ENCODE results near the gene EBF4. TPM values are rescaled to one million over a fixed set of nuclear protein-coding genes. Genes with fewer than 3 reads are reported as not detected.

The EBF4 gene
- total RNA-seq, 3 donors from 2014 or later = 1.6 to 22.0 (median 22.0) TPM

DNA sequence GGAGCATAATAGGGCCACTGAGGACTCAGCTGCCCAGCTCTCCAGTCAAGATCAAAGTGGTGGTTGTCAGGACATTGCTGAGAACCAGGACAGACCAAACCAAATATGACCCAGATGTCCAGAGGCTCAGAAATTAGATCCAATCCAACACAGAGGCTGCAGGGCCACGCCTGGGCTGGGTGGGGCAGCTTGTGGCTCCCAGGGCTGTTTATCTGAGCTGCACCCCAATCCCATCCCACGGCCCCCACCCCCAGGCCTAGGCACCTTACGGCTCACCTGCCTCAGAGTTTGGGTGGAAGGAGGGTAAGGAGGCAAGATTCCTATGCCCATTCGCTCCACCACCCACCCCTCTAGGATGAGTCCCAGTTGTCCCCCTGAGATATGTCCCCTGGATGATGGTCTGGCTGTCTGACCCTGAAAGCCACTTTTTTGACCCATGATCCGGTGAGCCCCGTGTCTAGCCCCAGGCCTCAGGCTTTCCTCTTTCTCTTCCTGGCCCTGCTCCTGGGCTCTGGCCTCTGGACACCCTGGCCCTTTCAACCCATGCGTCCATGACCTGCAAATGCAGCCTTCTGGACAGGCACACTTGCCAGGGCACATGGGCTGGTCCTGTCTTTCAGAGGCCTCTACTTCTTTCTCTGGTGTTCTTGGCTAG lies 67.8 kb downstream of the EBF4 start:
- DNase-seq (ENCODE audit: low spot score in 2 of 2) = no peak
- no peaks in the 10 kb centered on the region for H3K9me3 ChIP-seq
- H3K36me3 ChIP-seq = no peaks in the 10 kb centered on the region
- no peak overlapping the region for H3K27ac ChIP-seq
- intact Hi-C loops (cut with DNase I; ENCODE audit: low total_unique reads) = no loop called here
- H3K27me3 ChIP-seq = peaks cover 0 to 3% of the 10 kb centered on the region in 2 donors
- no peak for TF ChIP-seq CTCF (IDR thresholded peaks at IDR 0.05)
- TF ChIP-seq POLR2AphosphoS5 (IDR thresholded peaks at IDR 0.05) = no peak
- no peak for TF ChIP-seq POLR2A (IDR thresholded peaks at IDR 0.05)
- H3K4me3 ChIP-seq = no peak overlapping the region
- no peaks in the 10 kb centered on the region for H3K4me1 ChIP-seq

GRCh38 chr20:2760952-2761305 lies 68.3 kb downstream of the EBF4 start:
- TF ChIP-seq POLR2AphosphoS5 (IDR thresholded peaks at IDR 0.05) (no peak), POLR2A (IDR thresholded peaks at IDR 0.05) (no peak), CTCF (IDR thresholded peaks at IDR 0.05) (no peak)
- no peak overlapping the region for H3K4me3 ChIP-seq
- intact Hi-C loops (cut with DNase I; ENCODE audit: low total_unique reads) = no loop called here
- no peak overlapping the region for H3K27ac ChIP-seq
- no peak for DNase-seq (ENCODE audit: low spot score in 2 of 2)
- no peaks in the 10 kb centered on the region for H3K9me3 ChIP-seq
- H3K27me3 ChIP-seq = no peaks in the 10 kb centered on the region
- no peaks in the 10 kb centered on the region for H3K36me3 ChIP-seq
- H3K4me1 ChIP-seq = no peaks in the 10 kb centered on the region

DNA sequence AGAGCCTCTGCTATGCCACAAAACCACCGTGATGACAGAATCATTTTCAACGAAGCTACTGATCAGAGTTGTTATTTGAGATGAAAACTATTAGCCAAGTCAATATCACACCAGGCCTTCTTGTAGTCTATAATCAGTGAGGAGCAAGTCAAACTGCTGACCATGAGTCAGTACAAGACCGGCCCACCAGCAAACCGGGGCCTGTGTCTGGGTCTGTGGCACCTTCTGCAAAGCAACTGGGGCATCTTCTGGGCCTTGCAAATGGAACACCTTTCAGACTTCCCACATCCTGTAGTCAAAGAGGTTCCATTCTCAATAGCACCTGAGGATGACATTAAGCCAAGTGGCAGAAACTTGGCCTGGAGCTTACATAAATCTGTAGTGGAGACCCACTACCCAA lies 69.3 kb downstream of the EBF4 start:
- Histone ChIP-seq H3K4me3 (no peak overlapping the region), H3K9me3 (no peaks in the 10 kb centered on the region), H3K4me1 (no peaks in the 10 kb centered on the region), H3K36me3 (no peaks in the 10 kb centered on the region), H3K27me3 (no peaks in the 10 kb centered on the region), H3K27ac (no peak overlapping the region)
- TF ChIP-seq POLR2AphosphoS5 (IDR thresholded peaks at IDR 0.05) = no peak
- no peak for TF ChIP-seq POLR2A (IDR thresholded peaks at IDR 0.05)
- TF ChIP-seq CTCF (IDR thresholded peaks at IDR 0.05) = no peak
- intact Hi-C loops (cut with DNase I; ENCODE audit: low total_unique reads) = no loop called here
- no peak for DNase-seq (ENCODE audit: low spot score in 2 of 2)

DNA sequence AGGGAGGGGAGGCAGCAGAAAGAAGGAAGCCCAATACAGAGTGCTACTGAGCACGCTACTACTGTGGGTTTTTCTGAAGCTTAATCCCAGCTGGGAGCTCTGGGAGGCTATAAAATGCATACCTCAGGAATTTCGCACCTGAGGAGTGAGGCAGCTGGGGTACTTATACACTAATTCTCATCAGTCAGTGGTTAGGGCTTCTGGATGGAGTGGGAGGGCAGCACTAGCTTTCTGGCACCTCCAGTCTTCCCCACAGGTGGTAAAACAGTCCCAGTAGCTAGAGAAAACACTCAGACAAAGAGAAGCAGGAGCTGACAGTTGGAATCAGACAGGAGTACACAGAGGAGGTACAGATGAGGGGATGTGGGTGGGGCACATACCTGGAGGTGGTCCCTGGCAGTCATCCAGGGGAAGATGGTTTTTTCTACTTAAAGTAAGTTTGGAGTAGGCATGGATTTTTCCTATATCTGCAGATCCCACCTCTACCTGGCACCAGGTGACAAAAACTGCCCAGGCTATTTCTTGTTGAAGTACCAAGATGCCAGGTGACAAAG lies 70.1 kb downstream of the EBF4 start:
- H3K9me3 ChIP-seq = no peaks in the 10 kb centered on the region
- no peaks in the 10 kb centered on the region for H3K4me1 ChIP-seq
- H3K27me3 ChIP-seq = no peaks in the 10 kb centered on the region
- H3K4me3 ChIP-seq = no peak overlapping the region
- DNase-seq (ENCODE audit: low spot score in 2 of 2) = no peak
- intact Hi-C loops (cut with DNase I; ENCODE audit: low total_unique reads) = no loop called here
- H3K27ac ChIP-seq = no peak overlapping the region
- TF ChIP-seq CTCF (IDR thresholded peaks at IDR 0.05) (no peak), POLR2AphosphoS5 (IDR thresholded peaks at IDR 0.05) (no peak), POLR2A (IDR thresholded peaks at IDR 0.05) (no peak)
- H3K36me3 ChIP-seq = no peaks in the 10 kb centered on the region

- H3K4me1 ChIP-seq = no peaks in the 10 kb centered on the region
- intact Hi-C loops (cut with DNase I; ENCODE audit: low total_unique reads) = no loop called here
- H3K27me3 ChIP-seq = no peaks in the 10 kb centered on the region
- H3K36me3 ChIP-seq = no peaks in the 10 kb centered on the region
- H3K9me3 ChIP-seq = no peaks in the 10 kb centered on the region
- no peak overlapping the region for H3K4me3 ChIP-seq
- no peak for DNase-seq (ENCODE audit: low spot score in 2 of 2)
- no peak for TF ChIP-seq CTCF (IDR thresholded peaks at IDR 0.05)
- no peak for TF ChIP-seq POLR2AphosphoS5 (IDR thresholded peaks at IDR 0.05)
- no peak for TF ChIP-seq POLR2A (IDR thresholded peaks at IDR 0.05)
- no peak overlapping the region for H3K27ac ChIP-seq
These were observed 70.6 kb downstream of the EBF4 start for GRCh38 chr20:2763186-2763585.
